GM12874 (cell line): ENCODE measurements around the gene PKDCC.

Experiments
- TF ChIP-seq, protein P1 (sequence below): IDR thresholded peaks from 2 replicates; pipeline ENCODE4 v1.5.1; 2011; ENCODE audit warnings: low read depth, mild to moderate bottlenecking, control low read depth, low read length, moderate library complexity; ENCODE audit not compliant: insufficient read depth

Gene PKDCC

DNA sequence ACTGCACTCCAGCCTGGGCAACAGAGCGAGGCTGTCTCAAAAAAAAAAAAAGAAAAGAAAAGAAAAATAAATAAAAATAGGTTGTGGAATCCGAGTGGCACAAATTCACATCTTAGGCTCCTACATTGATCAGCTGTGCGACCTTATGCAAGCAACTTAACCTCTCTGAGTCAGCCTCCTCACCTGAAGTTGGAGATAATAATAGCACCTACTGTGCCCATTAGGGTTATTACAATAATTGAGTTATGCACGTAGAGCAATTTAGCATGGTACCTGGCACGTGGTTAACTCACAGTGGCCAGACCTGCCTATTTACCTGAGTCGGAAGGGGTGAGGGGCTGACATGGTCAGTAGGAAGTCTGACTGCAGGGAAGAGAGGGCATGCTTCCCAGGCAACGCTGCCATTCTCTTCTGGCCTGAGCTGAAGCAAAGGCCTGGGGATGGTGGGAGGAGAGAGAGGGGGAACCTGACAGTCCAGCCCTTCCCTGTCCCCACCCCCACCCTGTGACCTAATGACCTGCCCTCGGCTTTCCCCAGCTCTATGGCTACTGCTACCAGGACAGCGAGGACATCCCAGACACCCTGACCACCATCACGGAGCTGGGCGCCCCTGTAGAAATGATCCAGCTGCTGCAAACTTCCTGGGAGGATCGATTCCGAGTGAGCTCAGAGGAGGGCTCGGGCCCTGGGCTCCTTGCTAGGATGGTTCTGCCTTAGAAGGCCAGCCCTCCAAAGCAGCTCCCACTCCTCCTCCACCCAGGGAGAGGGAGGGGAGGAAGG, 5.1 kb downstream of the PKDCC start:
- TF ChIP-seq, protein P1, sequence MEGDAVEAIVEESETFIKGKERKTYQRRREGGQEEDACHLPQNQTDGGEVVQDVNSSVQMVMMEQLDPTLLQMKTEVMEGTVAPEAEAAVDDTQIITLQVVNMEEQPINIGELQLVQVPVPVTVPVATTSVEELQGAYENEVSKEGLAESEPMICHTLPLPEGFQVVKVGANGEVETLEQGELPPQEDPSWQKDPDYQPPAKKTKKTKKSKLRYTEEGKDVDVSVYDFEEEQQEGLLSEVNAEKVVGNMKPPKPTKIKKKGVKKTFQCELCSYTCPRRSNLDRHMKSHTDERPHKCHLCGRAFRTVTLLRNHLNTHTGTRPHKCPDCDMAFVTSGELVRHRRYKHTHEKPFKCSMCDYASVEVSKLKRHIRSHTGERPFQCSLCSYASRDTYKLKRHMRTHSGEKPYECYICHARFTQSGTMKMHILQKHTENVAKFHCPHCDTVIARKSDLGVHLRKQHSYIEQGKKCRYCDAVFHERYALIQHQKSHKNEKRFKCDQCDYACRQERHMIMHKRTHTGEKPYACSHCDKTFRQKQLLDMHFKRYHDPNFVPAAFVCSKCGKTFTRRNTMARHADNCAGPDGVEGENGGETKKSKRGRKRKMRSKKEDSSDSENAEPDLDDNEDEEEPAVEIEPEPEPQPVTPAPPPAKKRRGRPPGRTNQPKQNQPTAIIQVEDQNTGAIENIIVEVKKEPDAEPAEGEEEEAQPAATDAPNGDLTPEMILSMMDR: no peak

DNA sequence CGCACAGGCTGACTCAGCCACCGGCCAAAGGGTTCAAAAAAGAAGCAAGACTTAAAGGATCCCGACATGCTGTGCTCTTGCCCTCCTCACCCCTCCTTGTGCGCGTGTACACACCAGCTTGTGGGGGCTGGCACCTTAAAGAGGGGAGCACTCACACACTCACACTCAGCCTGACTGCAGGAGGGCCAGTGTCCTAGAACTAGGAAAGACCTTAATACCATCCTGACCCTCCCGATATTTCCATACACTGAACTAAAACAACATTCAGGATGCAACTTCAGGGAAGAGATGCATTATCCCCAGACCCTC, 5.6 kb downstream of the PKDCC start:
- TF ChIP-seq, protein P1: no peak

- TF ChIP-seq, protein P1: no peak
Observed at GRCh38 chr2:42053791-42054701, 6.2 kb downstream of the PKDCC start.

DNA sequence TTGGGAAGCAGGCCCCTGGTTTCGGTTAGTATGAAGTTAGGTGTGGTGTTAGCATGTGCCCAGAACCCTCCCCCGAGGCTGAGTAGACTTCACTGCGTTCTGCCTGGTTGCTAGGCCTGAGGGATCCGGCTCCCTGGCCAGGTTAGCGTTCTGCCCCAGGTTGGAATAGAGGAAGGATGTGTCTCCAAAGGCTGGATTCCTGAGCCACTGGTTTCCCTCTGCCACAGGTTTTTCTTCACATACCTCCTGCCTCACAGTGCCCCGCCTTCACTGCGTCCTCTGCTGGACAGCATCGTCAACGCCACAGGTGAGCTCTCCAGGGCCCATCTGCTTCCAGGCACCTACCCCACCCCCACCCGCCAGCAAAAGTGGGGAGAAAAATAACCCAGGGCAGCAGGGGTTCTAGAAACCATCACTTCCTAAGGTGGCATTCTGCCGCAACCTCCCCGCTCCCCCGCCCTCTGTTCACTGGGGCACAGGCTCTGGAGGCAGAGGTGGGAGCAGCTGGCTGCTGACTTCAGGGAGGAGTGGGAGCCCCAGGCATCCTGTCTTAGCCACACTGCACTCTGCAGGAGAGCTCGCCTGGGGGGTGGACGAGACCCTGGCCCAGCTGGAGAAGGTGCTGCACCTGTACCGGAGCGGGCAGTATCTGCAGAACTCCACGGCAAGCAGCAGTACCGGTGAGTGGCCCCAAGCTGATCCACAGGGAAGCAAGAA, 7.1 kb downstream of the PKDCC start:
- TF ChIP-seq, protein P1: no peak

- TF ChIP-seq, protein P1: no peak
Observed at GRCh38 chr2:42055573-42056514, 8.0 kb downstream of the PKDCC start.

- TF ChIP-seq, protein P1: no peak
Observed at GRCh38 chr2:42057159-42057901, 9.5 kb downstream of the PKDCC start.
